ENCODE data around the gene PHLDB1. TPM values are rescaled to one million over a fixed set of nuclear protein-coding genes. Genes with fewer than 3 reads are reported as not detected.

PHLDB1 gene
- total RNA-seq, 1 experiment from 2014 or later: 0.19 TPM

GRCh38 chr11:118631142-118631909 lies 23.9 kb downstream of the PHLDB1 start:
- Histone ChIP-seq H3K9ac (ENCODE audit: low read length) (no peak overlapping the region), H4K20me1 (ENCODE audit: insufficient read depth, low read depth, low read length) (no peaks in the 10 kb centered on the region), H3K36me3 (ENCODE audit: insufficient read depth, low read length) (no peaks in the 10 kb centered on the region), H3K4me3 (ENCODE audit: low read length) (no peak overlapping the region), H3K4me1 (ENCODE audit: low read length) (no peaks in the 10 kb centered on the region), H3K9me3 (ENCODE audit: low read length) (no peaks in the 10 kb centered on the region), H3K27ac (ENCODE audit: low read length) (no peak overlapping the region), H2AFZ (ENCODE audit: low read length) (no peak overlapping the region), H3K4me2 (ENCODE audit: low read depth, low read length, poor library complexity, severe bottlenecking) (no peak overlapping the region), H3K27me3 (ENCODE audit: low read length) (no peaks in the 10 kb centered on the region), H3K9me2 (replicated peaks; ENCODE audit: insufficient read depth, low read length) (no peaks in the 10 kb centered on the region), H3K79me2 (ENCODE audit: low read length) (no peaks in the 10 kb centered on the region)
- no peak for DNase-seq

GRCh38 chr11:118632577-118633318 lies 25.3 kb downstream of the PHLDB1 start:
- Histone ChIP-seq H2AFZ (ENCODE audit: low read length) (no peak overlapping the region), H3K4me1 (ENCODE audit: low read length) (no peaks in the 10 kb centered on the region), H3K27ac (ENCODE audit: low read length) (no peak overlapping the region), H3K9me2 (replicated peaks; ENCODE audit: insufficient read depth, low read length) (no peaks in the 10 kb centered on the region), H3K9me3 (ENCODE audit: low read length) (no peaks in the 10 kb centered on the region), H3K79me2 (ENCODE audit: low read length) (no peaks in the 10 kb centered on the region), H3K9ac (ENCODE audit: low read length) (no peak overlapping the region), H3K4me2 (ENCODE audit: low read depth, low read length, poor library complexity, severe bottlenecking) (no peak overlapping the region), H3K36me3 (ENCODE audit: insufficient read depth, low read length) (no peaks in the 10 kb centered on the region), H3K27me3 (ENCODE audit: low read length) (no peaks in the 10 kb centered on the region), H3K4me3 (ENCODE audit: low read length) (no peak overlapping the region), H4K20me1 (ENCODE audit: insufficient read depth, low read depth, low read length) (no peaks in the 10 kb centered on the region)
- no peak for DNase-seq

GRCh38 chr11:118633319-118633690 lies 25.9 kb downstream of the PHLDB1 start:
- Histone ChIP-seq H3K9ac (ENCODE audit: low read length) (no peak overlapping the region), H3K9me3 (ENCODE audit: low read length) (no peaks in the 10 kb centered on the region), H3K9me2 (replicated peaks; ENCODE audit: insufficient read depth, low read length) (no peaks in the 10 kb centered on the region), H2AFZ (ENCODE audit: low read length) (no peak overlapping the region), H3K27ac (ENCODE audit: low read length) (no peak overlapping the region), H3K27me3 (ENCODE audit: low read length) (no peaks in the 10 kb centered on the region), H4K20me1 (ENCODE audit: insufficient read depth, low read depth, low read length) (no peaks in the 10 kb centered on the region), H3K36me3 (ENCODE audit: insufficient read depth, low read length) (no peaks in the 10 kb centered on the region), H3K4me3 (ENCODE audit: low read length) (no peak overlapping the region), H3K4me2 (ENCODE audit: low read depth, low read length, poor library complexity, severe bottlenecking) (no peak overlapping the region), H3K79me2 (ENCODE audit: low read length) (no peaks in the 10 kb centered on the region), H3K4me1 (ENCODE audit: low read length) (no peaks in the 10 kb centered on the region)
- DNase-seq: no peak

GRCh38 chr11:118633979-118634378 lies 26.6 kb downstream of the PHLDB1 start:
- Histone ChIP-seq H3K27ac (ENCODE audit: low read length) (no peak overlapping the region), H3K36me3 (ENCODE audit: insufficient read depth, low read length) (no peaks in the 10 kb centered on the region), H4K20me1 (ENCODE audit: insufficient read depth, low read depth, low read length) (no peaks in the 10 kb centered on the region), H3K79me2 (ENCODE audit: low read length) (no peaks in the 10 kb centered on the region), H3K9me2 (replicated peaks; ENCODE audit: insufficient read depth, low read length) (no peaks in the 10 kb centered on the region), H3K4me1 (ENCODE audit: low read length) (no peaks in the 10 kb centered on the region), H3K4me2 (ENCODE audit: low read depth, low read length, poor library complexity, severe bottlenecking) (no peak overlapping the region), H3K27me3 (ENCODE audit: low read length) (no peaks in the 10 kb centered on the region), H3K9ac (ENCODE audit: low read length) (no peak overlapping the region), H3K4me3 (ENCODE audit: low read length) (no peak overlapping the region), H2AFZ (ENCODE audit: low read length) (no peak overlapping the region), H3K9me3 (ENCODE audit: low read length) (no peaks in the 10 kb centered on the region)
- no peak for DNase-seq

GRCh38 chr11:118634431-118635236 lies 27.2 kb downstream of the PHLDB1 start:
- H3K36me3 ChIP-seq (ENCODE audit: insufficient read depth, low read length): no peaks in the 10 kb centered on the region
- H3K27me3 ChIP-seq (ENCODE audit: low read length): no peaks in the 10 kb centered on the region
- H3K9me2 ChIP-seq (replicated peaks; ENCODE audit: insufficient read depth, low read length): no peaks in the 10 kb centered on the region
- no peak overlapping the region for H2AFZ ChIP-seq (ENCODE audit: low read length)
- no peak overlapping the region for H3K4me2 ChIP-seq (ENCODE audit: low read depth, low read length, poor library complexity, severe bottlenecking)
- no peaks in the 10 kb centered on the region for H4K20me1 ChIP-seq (ENCODE audit: insufficient read depth, low read depth, low read length)
- DNase-seq: no peak
- no peak overlapping the region for H3K27ac ChIP-seq (ENCODE audit: low read length)
- H3K9ac ChIP-seq (ENCODE audit: low read length): no peak overlapping the region
- no peak overlapping the region for H3K4me3 ChIP-seq (ENCODE audit: low read length)
- H3K4me1 ChIP-seq (ENCODE audit: low read length): no peaks in the 10 kb centered on the region
- no peaks in the 10 kb centered on the region for H3K9me3 ChIP-seq (ENCODE audit: low read length)
- no peaks in the 10 kb centered on the region for H3K79me2 ChIP-seq (ENCODE audit: low read length)

GRCh38 chr11:118635237-118635591 lies 27.8 kb downstream of the PHLDB1 start:
- Histone ChIP-seq H2AFZ (ENCODE audit: low read length) (no peak overlapping the region), H3K79me2 (ENCODE audit: low read length) (no peaks in the 10 kb centered on the region), H3K9ac (ENCODE audit: low read length) (no peak overlapping the region), H3K4me1 (ENCODE audit: low read length) (no peaks in the 10 kb centered on the region), H3K27ac (ENCODE audit: low read length) (no peak overlapping the region), H3K9me2 (replicated peaks; ENCODE audit: insufficient read depth, low read length) (no peaks in the 10 kb centered on the region), H4K20me1 (ENCODE audit: insufficient read depth, low read depth, low read length) (no peaks in the 10 kb centered on the region), H3K27me3 (ENCODE audit: low read length) (no peaks in the 10 kb centered on the region), H3K4me2 (ENCODE audit: low read depth, low read length, poor library complexity, severe bottlenecking) (no peak overlapping the region), H3K36me3 (ENCODE audit: insufficient read depth, low read length) (no peaks in the 10 kb centered on the region), H3K9me3 (ENCODE audit: low read length) (no peaks in the 10 kb centered on the region), H3K4me3 (ENCODE audit: low read length) (no peak overlapping the region)
- DNase-seq: no peak

GRCh38 chr11:118635642-118636041 lies 28.2 kb downstream of the PHLDB1 start:
- Histone ChIP-seq H3K79me2 (ENCODE audit: low read length) (no peaks in the 10 kb centered on the region), H3K9ac (ENCODE audit: low read length) (no peak overlapping the region), H3K9me2 (replicated peaks; ENCODE audit: insufficient read depth, low read length) (no peaks in the 10 kb centered on the region), H3K36me3 (ENCODE audit: insufficient read depth, low read length) (no peaks in the 10 kb centered on the region), H3K4me2 (ENCODE audit: low read depth, low read length, poor library complexity, severe bottlenecking) (no peak overlapping the region), H2AFZ (ENCODE audit: low read length) (no peak overlapping the region), H3K27ac (ENCODE audit: low read length) (no peak overlapping the region), H3K4me3 (ENCODE audit: low read length) (no peak overlapping the region), H4K20me1 (ENCODE audit: insufficient read depth, low read depth, low read length) (no peaks in the 10 kb centered on the region), H3K9me3 (ENCODE audit: low read length) (no peaks in the 10 kb centered on the region), H3K27me3 (ENCODE audit: low read length) (no peaks in the 10 kb centered on the region), H3K4me1 (ENCODE audit: low read length) (no peaks in the 10 kb centered on the region)
- DNase-seq: no peak
